Stomach smooth muscle (tissue), 2 donors: ENCODE measurements around the gene IGSF21.

ENCODE experiments used
- H3K27ac ChIP-seq: one replicate; pipeline ENCODE4 v1.7.0; 2013; ENCODE audit warnings: mild to moderate bottlenecking, low read length, inconsistent platforms
- H3K27me3 ChIP-seq, 2 donors: one replicate each; pipeline ENCODE4 v1.7.0; 2013; ENCODE audit warnings: low read length in 2 of 2; ENCODE audit not compliant: insufficient read depth in 2 of 2, control insufficient read depth in 1 of 2
- H3K36me3 ChIP-seq, 2 donors: one replicate each; pipeline ENCODE4 v1.7.0; 2013; ENCODE audit warnings: low read length in 2 of 2; ENCODE audit not compliant: control insufficient read depth in 2 of 2, insufficient read depth in 2 of 2
- H3K4me1 ChIP-seq: one replicate; pipeline ENCODE4 v1.7.0; 2013; ENCODE audit warnings: low read length; ENCODE audit not compliant: control insufficient read depth, insufficient read depth
- H3K4me3 ChIP-seq, 2 donors: one replicate each; pipeline ENCODE4 v1.7.0; 2013; ENCODE audit warnings: low read length in 2 of 2
- H3K9ac ChIP-seq, 2 donors: one replicate each; pipeline ENCODE4 v1.7.0; 2013; ENCODE audit warnings: low read length in 2 of 2, mild to moderate bottlenecking in 1 of 2
- H3K9me3 ChIP-seq, 2 donors: one replicate each; pipeline ENCODE4 v1.7.0; 2013; ENCODE audit warnings: low read length in 2 of 2; ENCODE audit not compliant: control insufficient read depth in 2 of 2
- donor health status: healthy.
- donor health status: Pancreatic carcinoma.

Gene IGSF21

DNA sequence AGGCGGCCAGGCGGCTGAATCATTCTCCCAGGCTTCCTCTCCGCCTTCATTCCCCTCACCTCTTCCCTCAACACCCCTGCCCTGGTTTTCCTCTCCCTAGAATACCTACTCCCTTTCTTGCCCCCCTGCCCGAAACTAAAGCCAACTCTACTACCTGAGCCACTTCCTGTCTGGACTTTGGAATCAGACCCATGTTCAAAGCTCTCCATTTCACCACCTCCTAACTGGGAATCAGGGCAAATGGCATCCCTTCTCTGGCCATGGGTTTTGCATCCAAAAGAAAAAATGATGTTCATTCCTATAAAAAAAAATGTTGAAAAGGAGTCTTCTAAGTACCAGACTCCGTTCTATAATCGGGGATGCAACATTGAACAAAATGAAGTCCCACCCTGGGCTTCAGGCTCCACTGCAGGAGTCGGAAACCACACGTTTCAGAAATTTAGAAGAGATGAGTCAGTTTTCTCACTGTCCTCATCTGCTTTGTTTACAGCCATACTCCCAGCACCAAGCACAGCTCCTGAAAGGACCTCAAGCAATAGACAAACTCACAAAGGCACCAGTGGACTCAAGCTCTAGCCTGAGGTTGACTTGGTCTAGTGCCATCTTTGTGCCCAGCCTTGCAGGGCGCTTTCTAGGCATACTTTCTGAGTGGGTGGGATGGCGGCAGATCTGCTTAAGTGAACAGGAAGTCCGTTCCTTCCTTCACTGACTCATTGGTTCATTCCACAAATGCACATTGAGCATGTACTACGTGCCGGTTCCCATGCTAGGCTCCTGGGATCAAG, 176.2 kb downstream of the IGSF21 start:
- no peaks in the 10 kb centered on the region for H3K9me3 ChIP-seq
- no peaks in the 10 kb centered on the region for H3K4me1 ChIP-seq
- H3K27ac ChIP-seq = no peak overlapping the region
- H3K36me3 ChIP-seq = no peaks in the 10 kb centered on the region
- peaks cover 20 to 29% of the 10 kb centered on the region in 2 donors for H3K27me3 ChIP-seq
- H3K9ac ChIP-seq = no peak overlapping the region
- H3K4me3 ChIP-seq = no peak overlapping the region

DNA sequence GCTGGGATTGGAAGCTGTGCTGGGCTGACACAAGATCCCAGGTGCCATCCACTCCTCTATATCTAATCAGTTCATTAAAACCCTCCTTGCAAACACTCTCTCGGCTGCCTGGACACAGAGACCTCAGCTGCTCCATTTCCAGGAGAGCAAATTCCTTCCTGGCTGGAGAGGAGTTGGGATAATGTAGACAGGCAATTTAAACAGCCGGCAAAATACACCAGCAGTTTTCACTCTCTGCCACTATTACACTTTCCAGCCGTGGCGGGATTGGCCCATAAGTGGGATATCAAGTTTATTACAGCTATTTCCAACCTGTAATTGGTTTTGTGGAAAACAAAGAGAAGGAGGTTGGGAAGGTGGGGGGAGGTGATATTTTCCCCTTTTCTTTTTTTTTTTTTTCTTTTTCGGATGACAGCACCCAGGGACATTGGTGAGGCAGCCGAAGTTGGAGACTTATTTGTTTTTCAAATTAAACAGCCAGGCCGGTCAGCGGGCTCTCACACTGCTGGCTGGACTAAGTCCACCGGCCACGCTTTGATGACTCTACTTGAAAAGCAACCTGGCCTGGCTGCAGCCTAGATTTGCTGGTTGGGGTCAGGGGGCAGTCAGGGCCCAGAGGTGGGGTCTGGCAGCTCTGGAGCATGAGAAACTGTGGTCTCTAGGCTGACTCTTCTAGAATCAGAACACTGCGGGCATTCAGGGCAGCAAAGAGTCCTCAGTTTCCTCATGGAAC, 177.4 kb downstream of the IGSF21 start:
- Histone ChIP-seq H3K4me1 (no peaks in the 10 kb centered on the region), H3K9ac (no peak overlapping the region), H3K9me3 (no peaks in the 10 kb centered on the region), H3K27me3 (peaks cover 17 to 28% of the 10 kb centered on the region in 2 donors), H3K27ac (no peak overlapping the region), H3K4me3 (no peak overlapping the region), H3K36me3 (no peaks in the 10 kb centered on the region)

GRCh38 chr1:18285538-18285924, 177.9 kb downstream of the IGSF21 start:
- Histone ChIP-seq H3K4me1 (no peaks in the 10 kb centered on the region), H3K9ac (no peak overlapping the region), H3K9me3 (no peaks in the 10 kb centered on the region), H3K4me3 (no peak overlapping the region), H3K27ac (no peak overlapping the region), H3K27me3 (peaks cover 17 to 30% of the 10 kb centered on the region in 2 donors), H3K36me3 (no peaks in the 10 kb centered on the region)

- H3K9ac ChIP-seq = no peak overlapping the region
- peaks cover 4 to 26% of the 10 kb centered on the region in 2 donors for H3K27me3 ChIP-seq
- H3K27ac ChIP-seq = no peak overlapping the region
- no peak overlapping the region for H3K4me3 ChIP-seq
- H3K9me3 ChIP-seq = no peaks in the 10 kb centered on the region
- no peaks in the 10 kb centered on the region for H3K36me3 ChIP-seq
- H3K4me1 ChIP-seq = no peaks in the 10 kb centered on the region
Measured at GRCh38 chr1:18288722-18289121, 181.1 kb downstream of the IGSF21 start.

DNA sequence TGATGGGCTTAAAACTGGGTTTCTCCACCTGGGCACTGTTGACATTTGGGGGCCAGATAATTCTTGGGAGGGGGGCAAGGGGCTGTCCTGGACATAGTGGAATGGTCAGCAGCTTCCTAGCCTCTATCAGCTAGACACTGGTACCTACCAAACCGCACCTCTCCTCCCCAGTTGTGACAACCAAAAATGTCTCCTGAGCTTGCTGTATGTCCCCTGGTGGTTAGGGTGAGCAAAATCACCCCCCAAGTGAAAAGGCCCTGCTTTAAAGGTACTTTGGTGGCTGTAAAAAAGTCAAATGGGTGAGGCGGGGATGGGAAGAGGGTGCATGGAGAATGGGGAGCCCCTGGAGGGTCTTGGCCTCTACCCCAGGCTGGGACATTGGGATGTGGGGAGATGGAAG, 182.0 kb downstream of the IGSF21 start:
- Histone ChIP-seq H3K27ac (no peak overlapping the region), H3K9ac (no peak overlapping the region), H3K4me3 (no peak overlapping the region), H3K36me3 (no peaks in the 10 kb centered on the region), H3K27me3 (peaks cover 4 to 26% of the 10 kb centered on the region in 2 donors), H3K4me1 (no peaks in the 10 kb centered on the region), H3K9me3 (no peaks in the 10 kb centered on the region)

GRCh38 chr1:18290740-18291412, 183.3 kb downstream of the IGSF21 start:
- Histone ChIP-seq H3K27me3 (peaks cover 8 to 30% of the 10 kb centered on the region in 2 donors), H3K9me3 (no peaks in the 10 kb centered on the region), H3K4me1 (no peaks in the 10 kb centered on the region), H3K9ac (no peak overlapping the region), H3K4me3 (no peak overlapping the region), H3K27ac (no peak overlapping the region), H3K36me3 (no peaks in the 10 kb centered on the region)

- no peak overlapping the region for H3K27ac ChIP-seq
- no peaks in the 10 kb centered on the region for H3K36me3 ChIP-seq
- H3K27me3 ChIP-seq = peaks cover 13 to 26% of the 10 kb centered on the region in 2 donors
- H3K4me1 ChIP-seq = no peaks in the 10 kb centered on the region
- H3K9ac ChIP-seq = no peak overlapping the region
- H3K9me3 ChIP-seq = no peaks in the 10 kb centered on the region
- H3K4me3 ChIP-seq = no peak overlapping the region
Measured at GRCh38 chr1:18292531-18292930, 184.9 kb downstream of the IGSF21 start.

DNA sequence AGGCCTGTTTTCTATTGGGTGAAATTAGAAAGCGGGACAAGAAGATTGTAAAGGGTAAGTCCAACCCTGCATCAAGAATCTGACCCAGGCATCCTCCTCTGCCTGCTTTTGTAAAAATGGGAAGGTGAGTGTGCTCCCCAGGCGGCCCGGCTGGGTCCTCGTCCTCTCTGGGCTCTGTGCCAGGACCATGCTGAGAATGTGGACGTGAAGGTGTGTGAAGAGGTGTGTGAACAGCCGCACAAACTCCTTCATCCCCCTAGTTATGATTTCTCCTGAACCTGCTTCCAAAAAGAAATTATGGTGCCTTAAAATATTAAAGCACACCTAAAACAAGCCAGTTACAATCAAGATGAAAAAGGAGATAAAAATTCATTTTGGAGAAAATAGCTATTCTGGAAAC, 185.7 kb downstream of the IGSF21 start:
- Histone ChIP-seq H3K9me3 (no peaks in the 10 kb centered on the region), H3K36me3 (no peaks in the 10 kb centered on the region), H3K9ac (no peak overlapping the region), H3K27ac (no peak overlapping the region), H3K27me3 (peaks cover 17 to 28% of the 10 kb centered on the region in 2 donors), H3K4me1 (no peaks in the 10 kb centered on the region), H3K4me3 (no peak overlapping the region)

GRCh38 chr1:18294437-18295176, 187.0 kb downstream of the IGSF21 start:
- Histone ChIP-seq H3K27me3 (peaks cover 18 to 27% of the 10 kb centered on the region in 2 donors), H3K27ac (no peak overlapping the region), H3K9ac (no peak overlapping the region), H3K9me3 (no peaks in the 10 kb centered on the region), H3K4me1 (no peaks in the 10 kb centered on the region), H3K4me3 (no peak overlapping the region), H3K36me3 (no peaks in the 10 kb centered on the region)

- no peak overlapping the region for H3K4me3 ChIP-seq
- no peak overlapping the region for H3K27ac ChIP-seq
- no peaks in the 10 kb centered on the region for H3K4me1 ChIP-seq
- H3K27me3 ChIP-seq = peaks cover 22 to 26% of the 10 kb centered on the region in 2 donors
- no peaks in the 10 kb centered on the region for H3K9me3 ChIP-seq
- no peak overlapping the region for H3K9ac ChIP-seq
- no peaks in the 10 kb centered on the region for H3K36me3 ChIP-seq
Measured at GRCh38 chr1:18297896-18298648, 190.5 kb downstream of the IGSF21 start.
